Activated CD4-positive, alpha-beta T cell treated with anti-CD3 and anti-CD28 coated beads, Interleukin-2, amount 50 U/mL, for 1 hour (primary cell): ENCODE data around the gene BOD1.

Experiments used
- DNase-seq: peaks from one replicate; pipeline ENCODE4 v3.0.0-alpha.2; 2020

The BOD1 gene

GRCh38 chr5:173616577-173617118 lies at the start of gene BOD1:
Gene BOD1, minus strand, starts transcription at chr5:173616650. Its CDS starts 214 bp downstream, at chr5:173616436.
- DNase-seq, result peak; percentile 92

- DNase-seq, result no peak
Observed at GRCh38 chr5:173665326-173665725, 48.9 kb upstream of the BOD1 start.

GRCh38 chr5:173664154-173664526 lies 47.7 kb upstream of the BOD1 start:
- no peak for DNase-seq

DNA sequence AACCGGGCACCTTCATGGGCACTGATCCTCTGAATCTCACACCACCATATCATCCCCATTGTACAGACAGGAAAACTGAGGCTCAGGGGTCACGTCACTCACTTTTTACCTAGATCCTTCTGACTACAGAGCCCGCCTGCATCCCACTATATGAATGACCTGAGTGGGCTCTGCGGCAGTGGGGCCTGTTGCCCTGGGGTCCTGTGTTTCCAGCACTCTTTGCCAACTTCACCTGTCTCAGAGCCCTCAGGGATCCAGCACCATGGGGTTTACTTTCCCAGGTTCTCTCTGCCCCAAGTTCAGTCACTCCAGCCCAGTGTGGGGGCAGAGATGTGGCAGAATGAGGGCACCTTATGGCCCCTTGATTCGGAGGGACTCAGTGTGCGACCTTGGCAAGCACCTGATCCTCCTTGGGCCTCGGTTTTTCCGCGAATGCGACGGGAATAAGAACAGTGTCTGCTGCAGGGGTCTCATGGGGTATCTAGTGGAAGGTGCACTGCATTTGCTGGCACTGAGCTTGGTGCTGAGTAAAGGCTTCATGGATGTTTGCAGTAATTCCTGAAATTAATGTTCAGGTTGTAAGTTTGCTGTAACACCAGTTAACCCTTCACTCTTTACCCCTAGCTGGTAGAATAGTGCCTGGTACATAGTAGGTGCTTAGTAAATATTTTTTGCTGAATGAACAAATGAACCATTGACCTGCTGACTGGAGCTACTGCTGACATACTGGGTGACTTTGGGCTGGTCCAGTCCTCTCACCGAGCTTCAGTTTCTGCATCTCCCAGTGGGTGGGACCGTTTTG lies 47.1 kb upstream of the BOD1 start:
- no peak for DNase-seq

GRCh38 chr5:173662581-173663351 lies 46.3 kb upstream of the BOD1 start:
- DNase-seq, result no peak

DNA sequence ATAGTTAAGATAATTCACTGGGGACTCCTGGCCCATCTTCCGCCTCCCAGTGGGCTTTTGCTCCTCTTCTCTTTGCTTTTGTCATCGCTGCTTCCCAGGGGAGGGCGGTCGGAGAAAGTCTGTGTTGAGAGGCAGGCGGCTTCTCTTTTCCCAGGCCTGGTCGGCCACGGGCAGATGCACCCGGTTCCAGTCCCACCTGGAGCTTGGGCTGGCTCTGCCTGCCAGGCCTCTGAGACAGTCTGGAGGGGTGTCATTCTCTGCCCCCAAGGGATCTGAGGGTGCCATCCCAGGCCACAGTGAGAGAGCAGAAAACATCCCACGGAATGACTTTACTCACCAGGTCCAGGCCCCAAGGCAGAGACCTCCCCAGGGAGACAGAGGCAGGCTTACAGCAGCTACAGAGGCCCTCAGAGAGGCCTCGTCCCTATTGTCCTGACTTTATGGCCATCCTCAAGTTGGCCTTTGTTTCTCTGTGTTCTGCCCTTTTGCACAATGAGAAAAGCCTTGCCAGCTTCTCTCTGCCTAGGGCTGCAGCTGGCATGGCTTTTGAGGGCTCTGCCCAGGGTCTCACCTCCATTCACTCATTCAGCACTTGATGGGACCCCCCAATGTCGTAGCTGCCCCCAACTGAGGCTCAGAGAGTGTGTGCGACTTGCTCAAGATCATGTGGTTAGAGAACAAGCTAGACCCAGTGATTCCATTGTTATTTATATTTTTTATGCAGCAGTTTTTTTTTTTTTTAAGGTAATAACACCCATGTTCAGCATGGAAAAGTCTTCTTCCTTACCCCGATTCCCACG lies 44.2 kb upstream of the BOD1 start:
- DNase-seq, result no peak

DNA sequence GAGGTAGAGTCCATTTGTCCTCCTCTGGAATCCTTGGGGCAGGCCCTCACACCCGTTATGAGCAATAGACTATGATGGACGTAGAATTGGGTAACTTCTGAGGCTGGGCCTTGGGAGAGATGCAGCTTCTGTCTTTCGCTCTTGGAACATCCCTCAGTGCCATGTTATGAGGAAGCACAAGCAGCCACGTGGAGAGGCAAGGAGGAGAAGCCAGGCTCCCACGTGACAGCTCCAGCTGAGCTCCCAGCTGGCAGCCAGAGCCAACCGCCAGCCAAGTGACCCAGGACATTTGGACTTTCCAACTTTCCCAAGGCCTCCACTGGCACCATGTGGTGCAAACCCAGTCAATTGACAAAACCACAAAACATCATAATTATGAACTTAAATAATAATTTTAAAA lies 43.0 kb upstream of the BOD1 start:
- no peak for DNase-seq

DNA sequence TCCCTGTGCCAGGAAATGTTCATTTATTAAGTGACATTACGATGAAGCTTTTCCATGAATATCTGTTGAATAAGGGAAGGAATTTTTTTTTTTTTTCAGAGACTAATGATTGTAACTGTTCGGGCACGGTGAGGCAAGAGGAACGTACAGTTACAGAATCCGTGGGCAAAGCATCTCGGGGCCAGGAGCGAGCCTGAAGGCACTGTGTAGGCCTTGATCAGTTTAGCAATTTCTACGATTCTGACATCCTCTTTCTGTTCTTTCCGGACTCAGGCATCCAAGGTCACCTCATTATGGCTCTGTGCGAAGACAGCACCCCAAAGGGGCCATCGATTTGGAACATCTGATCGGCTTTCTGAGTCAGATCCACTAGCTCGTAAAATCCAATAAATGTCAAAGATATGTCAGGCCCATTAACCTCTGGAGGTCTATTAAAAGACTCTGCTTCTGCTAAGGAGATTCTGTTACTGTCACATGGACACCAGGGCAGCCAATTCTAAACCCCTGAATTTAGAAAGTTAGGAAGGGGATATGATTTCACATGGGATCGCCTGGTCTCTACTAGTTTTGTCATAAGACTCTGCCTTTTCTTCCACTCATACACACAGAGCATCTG lies 41.4 kb upstream of the BOD1 start:
- no peak for DNase-seq

- no peak for DNase-seq
Observed at GRCh38 chr5:173655196-173655797, 38.8 kb upstream of the BOD1 start.

- DNase-seq, result no peak
Observed at GRCh38 chr5:173653822-173654523, 37.5 kb upstream of the BOD1 start.

GRCh38 chr5:173648308-173648866 lies 31.9 kb upstream of the BOD1 start:
- DNase-seq, result no peak

DNA sequence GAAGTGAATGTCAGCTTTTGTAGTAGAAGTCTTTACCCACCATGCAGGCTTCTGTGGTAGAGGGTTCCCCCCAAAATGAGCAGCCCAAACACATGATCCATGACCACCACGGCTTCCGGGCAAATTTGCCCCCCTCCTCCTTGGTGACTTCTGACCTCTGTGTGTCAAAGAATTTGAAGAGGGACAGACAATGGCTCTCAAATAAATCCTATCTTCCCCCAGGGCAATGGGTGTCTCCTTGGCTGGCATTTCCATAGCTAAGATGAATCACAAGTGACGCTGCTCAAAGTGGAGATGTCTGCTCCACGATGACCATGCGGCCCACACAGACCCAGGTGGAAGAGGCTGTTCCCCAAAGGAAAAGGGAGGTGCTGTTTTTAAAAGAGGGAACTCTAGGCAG lies 30.2 kb upstream of the BOD1 start:
- DNase-seq, result no peak

DNA sequence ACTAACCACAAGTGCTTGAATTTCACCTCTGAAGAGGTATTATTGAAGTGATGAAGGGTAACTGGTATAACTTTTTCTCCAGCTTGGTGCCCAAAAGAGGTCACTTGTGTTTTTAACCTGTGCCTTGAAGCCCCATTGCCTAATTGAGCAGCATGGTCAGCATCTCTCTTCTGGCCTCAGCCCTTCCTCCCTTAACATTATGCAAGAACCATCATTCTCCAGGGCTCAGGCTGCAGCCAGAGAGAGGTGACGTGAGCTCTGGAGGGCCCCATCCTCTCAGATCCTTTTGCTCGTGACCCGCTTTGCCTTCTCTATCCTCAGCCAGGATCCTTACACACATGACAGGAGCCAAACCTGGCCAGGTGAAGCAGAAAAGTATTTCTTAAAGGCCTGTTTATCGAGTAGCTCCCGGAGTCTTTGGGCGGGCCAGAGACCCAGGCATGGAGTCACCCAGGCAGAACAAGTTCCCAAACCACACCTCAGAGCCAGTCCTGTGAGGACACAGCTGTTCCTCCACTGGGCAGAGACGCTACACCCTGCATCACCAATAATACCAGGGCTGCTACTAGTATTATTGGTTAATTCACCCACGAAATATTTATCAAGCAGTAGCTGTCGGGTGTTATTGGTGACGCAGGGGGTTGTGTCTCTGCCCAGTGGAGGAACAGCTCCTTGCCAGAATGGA lies 29.6 kb upstream of the BOD1 start:
- DNase-seq, result no peak

DNA sequence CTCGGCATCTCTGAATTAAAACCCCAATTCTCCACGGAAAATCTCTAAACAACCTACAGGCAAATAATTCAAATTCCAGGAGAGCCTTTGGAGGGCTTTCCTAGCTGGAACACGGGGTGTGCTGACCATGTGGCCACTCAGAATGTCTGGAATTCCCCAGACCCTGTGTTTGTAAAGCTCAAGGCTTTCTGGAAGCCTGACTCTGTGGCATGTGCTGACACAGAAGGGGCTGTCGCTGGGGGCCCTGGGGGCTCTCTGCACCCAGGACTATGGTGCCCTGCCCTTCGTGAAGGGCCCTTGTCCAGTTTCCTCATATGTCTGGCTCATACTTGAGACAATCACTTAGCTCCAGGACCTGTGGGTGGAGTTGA lies 29.0 kb upstream of the BOD1 start:
- DNase-seq, result no peak

- no peak for DNase-seq
Observed at GRCh38 chr5:173644673-173645436, 28.4 kb upstream of the BOD1 start.

GRCh38 chr5:173643964-173644363 lies 27.5 kb upstream of the BOD1 start:
- DNase-seq, result no peak

- DNase-seq, result no peak
Observed at GRCh38 chr5:173642895-173643481, 26.5 kb upstream of the BOD1 start.

DNA sequence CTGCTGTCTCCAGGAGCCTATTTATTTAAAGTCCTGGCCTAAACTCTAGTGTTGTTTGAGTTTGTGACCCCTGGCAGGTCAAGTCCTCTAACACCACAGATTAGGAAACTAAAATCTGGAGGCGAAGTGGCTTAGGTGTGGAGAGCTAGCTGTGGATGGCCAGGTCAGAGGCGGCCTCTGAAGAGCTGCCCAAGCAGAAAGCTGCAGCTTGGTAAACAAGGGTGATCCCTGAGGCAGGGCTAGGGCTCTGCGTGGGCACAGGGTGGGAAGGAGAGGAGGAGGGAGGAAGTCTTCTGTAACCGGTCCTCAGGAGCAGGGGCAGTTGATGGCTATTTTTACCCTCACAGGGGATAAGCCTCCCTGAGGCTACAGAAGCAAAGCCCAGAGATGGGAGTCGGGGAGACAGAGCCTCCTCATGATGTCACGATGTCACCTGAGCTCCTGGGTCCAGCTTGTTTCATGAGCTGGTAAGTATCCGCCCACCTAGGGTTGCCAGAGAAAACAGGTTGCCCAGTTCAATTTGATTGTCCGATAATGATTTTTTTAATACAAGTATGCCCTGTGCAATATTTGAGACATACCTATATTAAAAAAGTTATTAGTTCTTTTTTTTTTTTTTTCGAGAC lies 25.9 kb upstream of the BOD1 start:
- DNase-seq, result no peak

DNA sequence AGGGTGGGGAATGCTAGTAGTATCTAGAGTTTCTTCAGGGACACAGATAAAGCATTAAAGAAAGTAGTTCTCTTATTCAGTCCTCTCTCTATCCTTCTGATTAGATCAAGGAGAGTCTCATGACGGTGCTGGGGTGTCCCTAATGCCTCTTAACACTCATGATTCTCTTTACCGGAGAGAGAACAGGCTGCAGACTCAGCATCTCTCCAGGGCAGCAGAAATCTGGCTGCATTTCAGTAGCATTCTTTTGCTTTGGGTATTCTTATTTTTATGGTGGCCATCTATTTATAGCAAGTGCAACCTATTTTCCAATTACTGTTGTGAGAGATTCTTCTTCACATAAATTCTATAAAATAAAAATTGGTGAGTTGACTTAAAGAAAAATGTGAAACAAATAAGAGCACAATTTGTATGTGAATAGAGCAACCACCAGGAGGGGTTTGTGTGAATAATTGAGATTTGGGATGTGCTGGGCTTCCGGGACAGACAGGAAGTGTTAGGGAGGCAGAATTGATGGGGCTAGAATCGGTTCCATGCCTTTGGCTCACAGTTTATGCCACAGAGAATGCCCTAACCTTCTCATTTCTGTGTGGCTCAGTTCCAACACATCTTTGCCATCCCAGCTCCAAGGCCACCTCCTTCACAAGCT lies 23.8 kb upstream of the BOD1 start:
- DNase-seq, result no peak
